ENCODE measurements around the gene APBB2. TPM values are rescaled to one million over a fixed set of nuclear protein-coding genes. Genes with fewer than 3 reads are reported as not detected.

Gene APBB2
- total RNA-seq, 4 donors from 2014 or later: 66.3 to 133 (median 90.2) TPM

DNA sequence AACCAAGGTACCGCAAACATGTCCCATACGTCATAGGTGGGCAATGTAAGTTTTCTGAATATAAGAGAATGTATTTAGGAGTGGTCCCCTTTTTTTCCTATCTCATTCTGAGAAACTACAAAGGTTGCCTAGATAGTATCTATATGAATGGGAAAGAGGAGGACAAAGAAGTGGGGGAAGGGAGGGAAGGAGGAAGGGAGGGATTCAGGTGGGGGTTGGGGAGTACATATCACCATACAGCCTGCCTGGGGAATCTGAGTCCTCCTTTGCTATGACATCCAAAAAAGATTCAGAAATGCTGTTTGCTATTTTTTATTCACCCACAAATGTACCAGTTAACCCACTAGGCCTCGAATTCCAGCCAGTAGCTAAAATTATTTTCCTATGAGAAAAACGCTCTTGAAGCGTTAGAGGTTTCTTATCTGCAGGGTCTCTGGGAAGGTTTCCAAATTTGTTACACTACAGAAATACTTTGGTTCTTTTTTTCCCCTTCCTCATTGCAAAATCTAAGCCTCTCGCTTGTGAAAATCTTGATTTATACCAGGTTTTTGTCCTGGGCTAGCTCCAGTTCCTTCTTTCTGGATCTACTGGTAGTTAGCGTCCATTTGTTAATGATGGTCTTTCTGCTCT, 251.7 kb downstream of the APBB2 start:
- TF ChIP-seq POLR2AphosphoS5 (IDR thresholded peaks at IDR 0.05) (no peak), EP300 (IDR thresholded peaks at IDR 0.05) (no peak), POLR2A (IDR thresholded peaks at IDR 0.05) (no peak)
- TF ChIP-seq, protein P1, sequence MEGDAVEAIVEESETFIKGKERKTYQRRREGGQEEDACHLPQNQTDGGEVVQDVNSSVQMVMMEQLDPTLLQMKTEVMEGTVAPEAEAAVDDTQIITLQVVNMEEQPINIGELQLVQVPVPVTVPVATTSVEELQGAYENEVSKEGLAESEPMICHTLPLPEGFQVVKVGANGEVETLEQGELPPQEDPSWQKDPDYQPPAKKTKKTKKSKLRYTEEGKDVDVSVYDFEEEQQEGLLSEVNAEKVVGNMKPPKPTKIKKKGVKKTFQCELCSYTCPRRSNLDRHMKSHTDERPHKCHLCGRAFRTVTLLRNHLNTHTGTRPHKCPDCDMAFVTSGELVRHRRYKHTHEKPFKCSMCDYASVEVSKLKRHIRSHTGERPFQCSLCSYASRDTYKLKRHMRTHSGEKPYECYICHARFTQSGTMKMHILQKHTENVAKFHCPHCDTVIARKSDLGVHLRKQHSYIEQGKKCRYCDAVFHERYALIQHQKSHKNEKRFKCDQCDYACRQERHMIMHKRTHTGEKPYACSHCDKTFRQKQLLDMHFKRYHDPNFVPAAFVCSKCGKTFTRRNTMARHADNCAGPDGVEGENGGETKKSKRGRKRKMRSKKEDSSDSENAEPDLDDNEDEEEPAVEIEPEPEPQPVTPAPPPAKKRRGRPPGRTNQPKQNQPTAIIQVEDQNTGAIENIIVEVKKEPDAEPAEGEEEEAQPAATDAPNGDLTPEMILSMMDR (IDR thresholded peaks at IDR 0.05): no peak
- Histone ChIP-seq H3K9me3 (no peaks in the 10 kb centered on the region), H3K4me3 (no peak overlapping the region), H3K27me3 (no peaks in the 10 kb centered on the region), H3K36me3 (no peaks in the 10 kb centered on the region), H3K27ac (no peak overlapping the region), H3K4me1 (peaks cover 0 to 14% (median 8%) of the 10 kb centered on the region in 3 donors)
- ATAC-seq: no peak
- WGBS, 2 donors (ENCODE audit: low coverage in 1 of 2): 69 to 70% methylated on average over 7 of the region's 7 CpGs

- H3K27ac ChIP-seq: no peak overlapping the region
- WGBS, 2 donors (ENCODE audit: low coverage in 1 of 2): 100% methylated on average over 1 of the region's 1 CpG
- no peaks in the 10 kb centered on the region for H3K36me3 ChIP-seq
- no peak overlapping the region for H3K4me3 ChIP-seq
- ATAC-seq: no peak
- no peaks in the 10 kb centered on the region for H3K9me3 ChIP-seq
- TF ChIP-seq POLR2A (IDR thresholded peaks at IDR 0.05) (no peak), POLR2AphosphoS5 (IDR thresholded peaks at IDR 0.05) (no peak), EP300 (IDR thresholded peaks at IDR 0.05) (no peak)
- TF ChIP-seq, protein P1 (IDR thresholded peaks at IDR 0.05): no peak
- peaks cover 0 to 18% (median 0%) of the 10 kb centered on the region in 3 donors for H3K4me1 ChIP-seq
- no peaks in the 10 kb centered on the region for H3K27me3 ChIP-seq
Observed at GRCh38 chr4:40960941-40961340, 253.4 kb downstream of the APBB2 start.

- WGBS, 2 donors (ENCODE audit: low coverage in 1 of 2): 64 to 85% methylated on average over 2 to 6 of the region's 6 CpGs
- H3K27me3 ChIP-seq: no peaks in the 10 kb centered on the region
- H3K9me3 ChIP-seq: no peaks in the 10 kb centered on the region
- no peak for ATAC-seq
- H3K27ac ChIP-seq: peak overlapping the region in 1 of 4 donors; percentile 70
- TF ChIP-seq, protein P1 (IDR thresholded peaks at IDR 0.05): no peak
- H3K4me1 ChIP-seq: peaks cover 0 to 49% (median 13%) of the 10 kb centered on the region in 3 donors
- no peak overlapping the region for H3K4me3 ChIP-seq
- H3K36me3 ChIP-seq: no peaks in the 10 kb centered on the region
Observed at GRCh38 chr4:40957281-40957680, 257.1 kb downstream of the APBB2 start.

DNA sequence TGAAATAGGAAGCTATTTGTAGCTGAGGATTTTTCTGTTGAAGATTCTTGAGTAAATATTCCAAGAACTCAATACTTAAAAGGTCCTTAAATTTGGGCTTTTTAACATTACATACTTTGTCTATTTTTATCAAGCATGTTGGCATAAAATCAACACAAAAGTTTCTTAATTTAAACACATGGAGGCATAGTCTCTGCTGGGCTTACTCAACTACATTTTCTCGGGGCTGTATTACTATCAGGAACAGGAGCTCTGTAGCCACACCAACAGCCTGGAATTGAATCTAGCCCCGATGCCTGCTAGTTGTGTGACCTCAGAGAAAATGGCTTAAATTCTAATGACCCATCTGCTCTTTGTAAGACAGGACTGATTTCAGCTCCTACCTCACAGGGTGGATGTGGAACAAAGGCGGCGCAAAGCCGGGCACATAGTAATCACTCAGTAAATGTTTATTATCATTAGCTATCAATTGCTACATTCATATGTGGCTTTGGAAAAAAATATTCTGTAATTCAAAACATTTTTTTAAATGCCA, 257.6 kb downstream of the APBB2 start:
- Histone ChIP-seq H3K4me3 (no peak overlapping the region), H3K27me3 (no peaks in the 10 kb centered on the region), H3K36me3 (no peaks in the 10 kb centered on the region), H3K9me3 (no peaks in the 10 kb centered on the region), H3K27ac (peak overlapping the region; percentile 11 to 70 (median 38)), H3K4me1 (peaks cover 0 to 49% (median 13%) of the 10 kb centered on the region in 3 donors)
- TF ChIP-seq POLR2A (IDR thresholded peaks at IDR 0.05) (no peak), POLR2AphosphoS5 (IDR thresholded peaks at IDR 0.05) (no peak), EP300 (IDR thresholded peaks at IDR 0.05) (no peak)
- TF ChIP-seq, protein P1 (IDR thresholded peaks at IDR 0.05): no peak
- 62 to 70% methylated on average over 5 of the region's 5 CpGs for WGBS, 2 donors (ENCODE audit: low coverage in 1 of 2)
- ATAC-seq: no peak

DNA sequence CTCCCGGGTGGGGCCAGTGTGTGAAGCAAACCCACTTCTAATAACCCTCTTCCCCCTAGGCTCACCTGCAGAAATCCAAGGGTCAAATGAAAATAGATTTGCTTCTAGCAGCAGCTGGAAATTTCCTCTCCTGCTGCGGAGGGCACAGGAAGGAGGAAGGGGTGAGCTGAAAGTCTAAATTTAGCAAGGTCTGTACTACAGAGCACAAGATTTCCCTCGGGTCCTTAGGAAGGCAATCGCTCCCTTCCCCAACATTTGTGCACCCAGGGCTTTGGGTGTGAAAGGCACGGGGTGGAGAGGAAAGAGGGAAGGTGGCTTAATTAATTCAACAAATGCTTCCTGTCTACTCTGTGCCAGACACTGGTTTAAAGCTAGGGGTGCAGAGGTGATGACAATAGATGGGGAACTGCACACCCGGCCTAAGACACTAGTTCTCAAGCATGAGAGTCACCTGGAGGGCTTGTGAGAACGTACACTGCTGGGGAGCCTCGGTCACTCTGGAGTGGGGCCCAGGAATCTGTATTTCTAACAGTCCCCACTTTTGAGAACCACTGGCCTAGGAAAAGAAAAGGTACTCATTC, 260.2 kb downstream of the APBB2 start:
- ATAC-seq: peak; percentile 40
- Histone ChIP-seq H3K4me3 (no peak overlapping the region), H3K27me3 (no peaks in the 10 kb centered on the region), H3K36me3 (no peaks in the 10 kb centered on the region), H3K27ac (peak overlapping the region in 3 of 4 donors; percentile 68 to 75 (median 74)), H3K4me1 (peaks cover 0 to 49% (median 13%) of the 10 kb centered on the region in 3 donors), H3K9me3 (no peaks in the 10 kb centered on the region)
- WGBS, 2 donors (ENCODE audit: low coverage in 1 of 2): 32% methylated on average over 8 of the region's 8 CpGs; no CpG with 5 or more reads in 1 of the 2 donors
- TF ChIP-seq EP300 (IDR thresholded peaks at IDR 0.05): no peak
- TF ChIP-seq, protein P1 (IDR thresholded peaks at IDR 0.05): no peak
- no peak for TF ChIP-seq POLR2AphosphoS5 (IDR thresholded peaks at IDR 0.05)
- TF ChIP-seq POLR2A (IDR thresholded peaks at IDR 0.05): no peak

All from gastroesophageal sphincter (tissue), 4 donors.